T-helper 1 cell treated with Interleukin-12 subunit alpha and Interleukin-12 subunit beta and Interleukin-4 antibody, amounts not matched to agents 30 μg/mL and 1 μg/mL, for 36 hours (primary cell): Measurements from ENCODE around the gene HBG1.

Experiments
- H3K27ac Mint-ChIP-seq: one replicate; pipeline ENCODE4 v1.8.0; 2021; ENCODE audit warnings: mild to moderate bottlenecking, mixed read lengths
- H3K27me3 Mint-ChIP-seq: one replicate; pipeline ENCODE4 v1.8.0; 2021; ENCODE audit warnings: low read depth, mixed read lengths
- H3K36me3 Mint-ChIP-seq: one replicate; pipeline ENCODE4 v1.8.0; 2021; ENCODE audit warnings: low read depth, mixed read lengths
- H3K4me1 Mint-ChIP-seq: one replicate; pipeline ENCODE4 v1.8.0; 2021; ENCODE audit warnings: low read depth, mixed read lengths
- H3K4me3 Mint-ChIP-seq: one replicate; pipeline ENCODE4 v1.8.0; 2021; ENCODE audit warnings: mild to moderate bottlenecking, moderate library complexity, mixed read lengths
- H3K9me3 Mint-ChIP-seq: one replicate; pipeline ENCODE4 v1.8.0; 2021; ENCODE audit warnings: mixed read lengths

Gene HBG1

DNA sequence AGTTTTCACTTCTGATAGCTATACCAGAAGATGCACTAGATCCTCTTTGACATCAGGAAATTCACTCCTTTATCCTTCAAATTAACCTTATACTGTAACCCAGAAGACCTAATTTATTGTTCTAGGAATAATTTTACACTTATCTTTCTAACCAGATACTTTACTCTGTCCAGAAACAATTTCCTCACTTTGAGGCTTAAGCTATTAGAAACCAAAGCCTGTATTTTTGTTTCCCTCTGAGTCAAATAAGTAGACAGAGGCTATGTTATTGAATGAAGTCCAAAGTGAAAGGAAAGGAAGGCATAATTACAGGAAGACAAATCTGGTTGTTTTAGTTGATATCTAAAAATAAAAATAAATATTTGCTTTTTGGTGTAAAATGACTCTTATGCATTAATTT lies 51.4 kb downstream of the HBG1 start:
- Mint-ChIP-seq H3K4me3 (no peak overlapping the region), H3K4me1 (no peaks in the 10 kb centered on the region), H3K9me3 (no peaks in the 10 kb centered on the region), H3K27ac (no peak overlapping the region), H3K27me3 (no peaks in the 10 kb centered on the region), H3K36me3 (no peaks in the 10 kb centered on the region)
